Upper lobe of left lung (tissue), 6 donors: ENCODE measurements around the gene KDM1A. TPM values are rescaled to one million over a fixed set of nuclear protein-coding genes. Genes with fewer than 3 reads are reported as not detected.

ENCODE experiments used
- ATAC-seq, 2 donors: fragments of 200-7000 bp; cut with Tn5 transposase; one replicate each; pipeline ENCODE4 v1.9.1; 2022; ENCODE audit warnings: mild to moderate bottlenecking in 2 of 2, moderate library complexity in 2 of 2; ENCODE audit not compliant: low FRiP score in 2 of 2
- DNase-seq, 2 donors: peaks; one replicate each; pipeline ENCODE4 v3.0.0-alpha.2; 2019 to 2020
- H3K27ac ChIP-seq, 4 donors: fragments of 200-600 bp; sonication (generic); one replicate each; pipeline ENCODE4 v1.5.1; 2016 to 2019
- H3K27me3 ChIP-seq, 4 donors: fragments of 200-600 bp; sonication (generic); one replicate each; pipeline ENCODE4 v1.5.1; 2017 to 2019
- H3K36me3 ChIP-seq, 4 donors: fragments of 200-600 bp; sonication (generic); one replicate each; pipeline ENCODE4 v1.5.1; 2016 to 2019
- H3K4me1 ChIP-seq, 4 donors: fragments of 200-600 bp; sonication (generic); one replicate each; pipeline ENCODE4 v1.5.1; 2018 to 2019
- H3K4me3 ChIP-seq, 4 donors: fragments of 200-600 bp; sonication (generic); one replicate each; pipeline ENCODE4 v1.5.1; 2017 to 2019; ENCODE audit warnings: mild to moderate bottlenecking in 2 of 4, moderate library complexity in 1 of 4
- H3K9me3 ChIP-seq, 4 donors: fragments of 200-600 bp; sonication (generic); one replicate each; pipeline ENCODE4 v1.5.1; 2018 to 2019
- CTCF ChIP-seq, 6 experiments: fragments of 450-650 bp in 4 of 6; fragments of 200-600 bp in 2 of 6; sonication (generic) in 2 of 6; IDR thresholded peaks; one replicate each; pipeline ENCODE4 v1.5.1; 2016 to 2019; ENCODE audit warnings: antibody characterized with exemption in 6 of 6
- EP300 ChIP-seq, 4 donors: sonication (generic); formaldehyde crosslinking; IDR thresholded peaks; one replicate each; pipeline ENCODE4 v1.5.1; 2017; ENCODE audit warnings: antibody characterized with exemption in 4 of 4, control low read depth in 2 of 4
- POLR2A ChIP-seq, 4 donors: fragments of 450-650 bp; IDR thresholded peaks; one replicate each; pipeline ENCODE4 v1.5.1; 2016 to 2017; ENCODE audit warnings: antibody characterized with exemption in 4 of 4, mild to moderate bottlenecking in 2 of 4
- POLR2AphosphoS5 ChIP-seq, 2 donors: sonication (generic); formaldehyde crosslinking; IDR thresholded peaks; one replicate each; pipeline ENCODE4 v1.5.1; 2017; ENCODE audit warnings: antibody characterized with exemption in 2 of 2
- WGBS, 2 donors: methylation state at CpG; one replicate each; pipeline ENCODE4 v1.1.5; 2017 to 2018; 5-methylcytosine and 5-hydroxymethylcytosine counted together
- total RNA-seq, 6 donors: library from RNA; depleted of rRNA in 4 of 6; stranded (reverse); fragments of >200 nt in 4 of 6; gene quantifications; one replicate each; pipeline versions ENCODE4 v1.1.0 to v1.2.1, GENCODE V29; 2016 to 2021
- donor health status: DM: no; HTN: no; CAD: no; lungs with moderate emphysema.
- donor health status: DM: no; HTN: yes; CAD: no; lungs with severe emphysema.

KDM1A gene
- total RNA-seq, 6 donors from 2014 or later = 29.0 to 56.7 (median 42.6) TPM

- 63 to 64% methylated on average over 7 of the region's 7 CpGs for WGBS, 2 donors
Observed at GRCh38 chr1:23050201-23050600, 30.9 kb downstream of the KDM1A start.

GRCh38 chr1:23051290-23051909 lies 32.1 kb downstream of the KDM1A start:
- H3K27ac ChIP-seq = no peak overlapping the region
- no peak for TF ChIP-seq EP300 (IDR thresholded peaks at IDR 0.05)
- TF ChIP-seq POLR2AphosphoS5 (IDR thresholded peaks at IDR 0.05) = no peak
- TF ChIP-seq CTCF (IDR thresholded peaks at IDR 0.05) = no peak
- TF ChIP-seq POLR2A (IDR thresholded peaks at IDR 0.05) = no peak
- H3K36me3 ChIP-seq = peaks cover 0 to 30% (median 2%) of the 10 kb centered on the region in 4 donors
- H3K4me3 ChIP-seq = no peak overlapping the region
- H3K4me1 ChIP-seq = no peaks in the 10 kb centered on the region
- H3K9me3 ChIP-seq = no peaks in the 10 kb centered on the region
- ATAC-seq (no peak), DNase-seq (no peak)
- WGBS, 2 donors = 91 to 93% methylated on average over 4 of the region's 4 CpGs
- no peaks in the 10 kb centered on the region for H3K27me3 ChIP-seq

More at GRCh38 chr1:23050201-23050600, 30.9 kb downstream of the KDM1A start:
- Histone ChIP-seq H3K27me3 (no peaks in the 10 kb centered on the region), H3K36me3 (peaks cover 0 to 19% (median 2%) of the 10 kb centered on the region in 4 donors), H3K4me3 (no peak overlapping the region), H3K4me1 (peaks cover 0 to 5% (median 0%) of the 10 kb centered on the region in 4 donors), H3K9me3 (no peaks in the 10 kb centered on the region), H3K27ac (no peak overlapping the region)
- ATAC-seq (no peak), DNase-seq (no peak)
- TF ChIP-seq POLR2AphosphoS5 (IDR thresholded peaks at IDR 0.05) = no peak
- TF ChIP-seq POLR2A (IDR thresholded peaks at IDR 0.05) = no peak
- no peak for TF ChIP-seq CTCF (IDR thresholded peaks at IDR 0.05)
- TF ChIP-seq EP300 (IDR thresholded peaks at IDR 0.05) = no peak

- Histone ChIP-seq H3K27ac (no peak overlapping the region), H3K9me3 (no peaks in the 10 kb centered on the region), H3K27me3 (no peaks in the 10 kb centered on the region), H3K36me3 (peaks cover 8 to 89% (median 21%) of the 10 kb centered on the region in 4 donors), H3K4me3 (no peak overlapping the region), H3K4me1 (no peaks in the 10 kb centered on the region)
- ATAC-seq = no peak
- TF ChIP-seq POLR2A (IDR thresholded peaks at IDR 0.05) (no peak), CTCF (IDR thresholded peaks at IDR 0.05) (no peak), EP300 (IDR thresholded peaks at IDR 0.05) (no peak), POLR2AphosphoS5 (IDR thresholded peaks at IDR 0.05) (no peak)
- WGBS, 2 donors = 90 to 95% methylated on average over 5 of the region's 5 CpGs
- no peak for DNase-seq
Observed at GRCh38 chr1:23057301-23057700, 38.0 kb downstream of the KDM1A start.

DNA sequence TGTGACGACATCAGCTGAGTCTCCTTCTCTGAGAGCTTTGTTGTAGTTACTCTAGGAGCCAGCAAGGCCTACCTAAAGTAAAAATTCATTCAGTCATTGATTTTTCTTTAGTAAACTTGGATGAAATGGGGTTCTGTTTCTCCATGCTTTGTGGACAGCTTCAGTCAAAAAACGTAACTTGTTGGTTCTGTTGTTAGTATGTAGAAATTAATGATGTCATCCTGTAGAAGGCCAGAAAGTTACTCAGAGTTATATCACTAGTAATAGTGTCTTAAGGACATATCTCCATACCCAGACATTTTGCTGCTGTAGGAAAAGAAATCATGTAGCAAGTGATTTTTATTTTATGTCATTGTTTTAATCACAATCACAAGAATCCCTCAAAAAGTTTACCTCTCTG lies 43.0 kb downstream of the KDM1A start:
- 93 to 94% methylated on average over 2 of the region's 2 CpGs for WGBS, 2 donors
- no peak for TF ChIP-seq POLR2A (IDR thresholded peaks at IDR 0.05)
- no peak for TF ChIP-seq POLR2AphosphoS5 (IDR thresholded peaks at IDR 0.05)
- Histone ChIP-seq H3K27me3 (no peaks in the 10 kb centered on the region), H3K4me1 (no peaks in the 10 kb centered on the region), H3K27ac (no peak overlapping the region), H3K4me3 (no peak overlapping the region), H3K36me3 (peaks cover 8 to 90% (median 25%) of the 10 kb centered on the region in 4 donors), H3K9me3 (no peaks in the 10 kb centered on the region)
- DNase-seq (no peak), ATAC-seq (peak in 1 of 2 donors; percentile 46)

GRCh38 chr1:23065385-23065784 lies 46.1 kb downstream of the KDM1A start:
- no peak overlapping the region for H3K27ac ChIP-seq
- peaks cover 0 to 90% (median 24%) of the 10 kb centered on the region in 4 donors for H3K36me3 ChIP-seq
- no peaks in the 10 kb centered on the region for H3K4me1 ChIP-seq
- no peak overlapping the region for H3K4me3 ChIP-seq
- H3K9me3 ChIP-seq = no peaks in the 10 kb centered on the region
- H3K27me3 ChIP-seq = no peaks in the 10 kb centered on the region
- TF ChIP-seq CTCF (IDR thresholded peaks at IDR 0.05) = no peak
- TF ChIP-seq POLR2A (IDR thresholded peaks at IDR 0.05) = no peak
- TF ChIP-seq POLR2AphosphoS5 (IDR thresholded peaks at IDR 0.05) = no peak
- no peak for TF ChIP-seq EP300 (IDR thresholded peaks at IDR 0.05)
- 94 to 95% methylated on average over 2 of the region's 2 CpGs for WGBS, 2 donors
- ATAC-seq (no peak), DNase-seq (no peak)
